Uterus (tissue), 4 donors: ENCODE results near the gene GPC2. TPM values are rescaled to one million over a fixed set of nuclear protein-coding genes. Genes with fewer than 3 reads are reported as not detected.
"Not testable (repeated sequence)": the region's sequence is repeated elsewhere in the genome, so short reads cannot be mapped to it uniquely, and the experiment has no call there.

Source experiments
- DNase-seq, 2 donors: peaks; one replicate each; pipeline ENCODE4 v3.0.0-alpha.2; 2019 to 2020
- H3K27ac ChIP-seq, 2 donors: fragments of 200-600 bp; sonication (generic); 1 replicate in 1 of 2; 2 replicates in 1 of 2; pipeline ENCODE4 v1.5.1; 2016 to 2018
- H3K27me3 ChIP-seq, 2 donors: fragments of 200-600 bp; sonication (generic); one replicate each; pipeline ENCODE4 v1.5.1; 2018 to 2019; ENCODE audit warnings: control low read depth in 1 of 2
- H3K36me3 ChIP-seq, 2 donors: fragments of 200-600 bp; sonication (generic); one replicate each; pipeline ENCODE4 v1.5.1; 2019; ENCODE audit warnings: control low read depth in 1 of 2
- H3K4me1 ChIP-seq, 2 donors: fragments of 200-600 bp; sonication (generic); one replicate each; pipeline ENCODE4 v1.5.1; 2018 to 2019; ENCODE audit warnings: control low read depth in 1 of 2
- H3K4me3 ChIP-seq, 2 donors: fragments of 200-600 bp; sonication (generic); 1 replicate in 1 of 2; 2 replicates in 1 of 2; pipeline ENCODE4 v1.5.1; 2018 to 2019; ENCODE audit warnings: mild to moderate bottlenecking in 1 of 2
- H3K9me3 ChIP-seq, 2 donors: fragments of 200-600 bp; sonication (generic); one replicate each; pipeline ENCODE4 v1.5.1; 2019; ENCODE audit warnings: control low read depth in 1 of 2
- CTCF ChIP-seq, 4 experiments: fragments of 200-600 bp in 2 of 4; fragments of 450-650 bp in 2 of 4; sonication (generic) in 2 of 4; IDR thresholded peaks; one replicate each; pipeline ENCODE4 v1.5.1; 2016 to 2019; ENCODE audit warnings: antibody characterized with exemption in 4 of 4, mild to moderate bottlenecking in 2 of 4, moderate library complexity in 1 of 4
- POLR2A ChIP-seq, 2 donors: fragments of 450-650 bp; IDR thresholded peaks; one replicate each; pipeline ENCODE4 v1.6.1; 2016; ENCODE audit warnings: antibody characterized with exemption in 2 of 2, mild to moderate bottlenecking in 1 of 2, moderate library complexity in 1 of 2
- intact Hi-C: fragments of 100-400 bp; cut with DNase I; formaldehyde crosslinking; loops from one replicate; pipeline ENCODE4 v1.15.1; 2023; ENCODE audit warnings: low total_unique reads
- total RNA-seq, 4 donors: library from RNA; depleted of rRNA in 3 of 4; stranded (reverse); fragments of >200 nt in 3 of 4; gene quantifications; one replicate each; pipeline versions ENCODE4 v1.1.0 to v1.2.4, GENCODE V29; 2014 to 2023
- donor health status: DM: yes; HTN: yes; CAD: no.

GPC2 gene
- 1 to 10 TPM in 2 of 4 donors, under 1 TPM in 1, not detected in 1; under 0.01 to 9.3 (median 4.5) TPM for total RNA-seq

- H3K27ac ChIP-seq, result peak within 1 kb of the TSS in 1 of 2 donors; percentile 63
- peak in 1 of 2 donors; percentile 23 for TF ChIP-seq POLR2A (IDR thresholded peaks at IDR 0.05)
- no peak for TF ChIP-seq CTCF (IDR thresholded peaks at IDR 0.05)
- no peaks in the 10 kb centered on the region for H3K9me3 ChIP-seq
- H3K4me1 ChIP-seq, result peaks cover 0 to 3% of the 10 kb centered on the region in 2 donors
- H3K27me3 ChIP-seq, result no peaks in the 10 kb centered on the region
- H3K36me3 ChIP-seq, result no peaks in the 10 kb centered on the region
- DNase-seq, result peak; percentile 94 to 95
- H3K4me3 ChIP-seq, result peak within 1 kb of the TSS; percentile 33 to 34
- intact Hi-C loops, result no loop called here
These were observed at the start of gene GPC2, which contains the start of gene STAG3 for GRCh38 chr7:100177045-100178001. GPC2 (minus strand) TSS chr7:100177381; CDS start chr7:100177199, 182 bp downstream. STAG3 (plus strand) TSS chr7:100177918; CDS start chr7:100180557, 2,639 bp downstream.

GRCh38 chr7:100224891-100225290 lies 47.7 kb upstream of the GPC2 start:
- H3K27ac ChIP-seq, H3K9me3 ChIP-seq, intact Hi-C loops, H3K4me3 ChIP-seq, H3K4me1 ChIP-seq, H3K27me3 ChIP-seq, DNase-seq, H3K36me3 ChIP-seq: not testable (repeated sequence)

- H3K4me1 ChIP-seq, H3K9me3 ChIP-seq, DNase-seq, H3K27ac ChIP-seq, H3K4me3 ChIP-seq, H3K36me3 ChIP-seq, H3K27me3 ChIP-seq, intact Hi-C loops: not testable (repeated sequence)
These were observed 46.3 kb upstream of the GPC2 start for GRCh38 chr7:100223376-100223927.

GRCh38 chr7:100222445-100223132 lies 45.4 kb upstream of the GPC2 start:
- no peak overlapping the region for H3K27ac ChIP-seq

GRCh38 chr7:100221767-100222444 lies 44.7 kb upstream of the GPC2 start:
- H3K27ac ChIP-seq, result no peak overlapping the region
- TF ChIP-seq CTCF (IDR thresholded peaks at IDR 0.05) (no peak), POLR2A (IDR thresholded peaks at IDR 0.05) (no peak)
- no peak overlapping the region for H3K4me3 ChIP-seq
- no peak for DNase-seq
- intact Hi-C loops, result no loop called here
- H3K9me3 ChIP-seq, result no peaks in the 10 kb centered on the region
- no peaks in the 10 kb centered on the region for H3K36me3 ChIP-seq
- H3K27me3 ChIP-seq, result no peaks in the 10 kb centered on the region
- H3K4me1 ChIP-seq, result no peaks in the 10 kb centered on the region

More at GRCh38 chr7:100222445-100223132, 45.4 kb upstream of the GPC2 start:
- Histone ChIP-seq H3K9me3 (no peaks in the 10 kb centered on the region), H3K27me3 (no peaks in the 10 kb centered on the region), H3K36me3 (no peaks in the 10 kb centered on the region), H3K4me1 (no peaks in the 10 kb centered on the region), H3K4me3 (no peak overlapping the region)
- intact Hi-C loops, result no loop called here
- no peak for DNase-seq
- no peak for TF ChIP-seq POLR2A (IDR thresholded peaks at IDR 0.05)
- TF ChIP-seq CTCF (IDR thresholded peaks at IDR 0.05), result no peak
